ENCODE results near the gene STPG3. TPM values are rescaled to one million over a fixed set of nuclear protein-coding genes. Genes with fewer than 3 reads are reported as not detected.

The STPG3 gene
- total and polyA plus RNA-seq, 2 experiments from 2014 or later, result not detected

DNA sequence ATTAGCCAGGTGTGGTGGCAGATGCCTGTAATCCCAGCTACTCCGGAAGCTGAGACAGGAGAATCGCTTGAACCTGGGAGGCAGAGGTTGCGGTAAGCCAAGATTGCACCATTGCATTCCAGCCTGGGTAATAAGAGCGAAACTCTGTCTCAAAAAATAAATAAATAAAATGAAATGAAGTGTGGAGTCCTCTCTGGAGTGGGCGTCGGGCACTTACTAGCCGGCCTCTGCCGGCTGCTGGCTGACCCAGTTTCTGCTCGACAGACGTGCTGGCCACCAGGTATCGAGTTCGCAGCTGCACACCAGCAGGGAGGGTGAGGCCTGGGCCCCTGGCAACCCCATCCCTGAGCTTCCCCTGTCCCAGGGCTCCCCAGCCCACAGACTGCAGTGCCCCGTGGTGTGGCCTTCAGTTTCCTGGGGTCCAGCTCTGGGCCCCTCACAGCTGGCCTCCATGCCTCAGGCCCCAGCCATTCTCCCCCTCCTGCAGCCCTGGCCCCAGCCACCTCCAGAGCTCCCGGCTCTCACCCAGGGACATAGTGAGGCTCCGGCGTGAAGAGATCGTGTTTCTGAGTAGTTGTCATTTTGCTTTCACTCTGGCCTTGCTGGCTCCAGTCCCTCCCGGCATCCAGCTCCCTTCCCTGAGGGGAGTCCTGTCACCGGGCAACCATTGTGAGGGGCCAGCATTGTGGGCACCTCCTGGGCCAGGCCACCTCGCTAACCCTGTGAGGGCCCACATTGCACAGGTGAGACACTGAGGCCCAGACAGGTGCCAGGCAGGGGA is 3.8 kb upstream of the STPG3 start (continued):
- TF ChIP-seq, protein P1, sequence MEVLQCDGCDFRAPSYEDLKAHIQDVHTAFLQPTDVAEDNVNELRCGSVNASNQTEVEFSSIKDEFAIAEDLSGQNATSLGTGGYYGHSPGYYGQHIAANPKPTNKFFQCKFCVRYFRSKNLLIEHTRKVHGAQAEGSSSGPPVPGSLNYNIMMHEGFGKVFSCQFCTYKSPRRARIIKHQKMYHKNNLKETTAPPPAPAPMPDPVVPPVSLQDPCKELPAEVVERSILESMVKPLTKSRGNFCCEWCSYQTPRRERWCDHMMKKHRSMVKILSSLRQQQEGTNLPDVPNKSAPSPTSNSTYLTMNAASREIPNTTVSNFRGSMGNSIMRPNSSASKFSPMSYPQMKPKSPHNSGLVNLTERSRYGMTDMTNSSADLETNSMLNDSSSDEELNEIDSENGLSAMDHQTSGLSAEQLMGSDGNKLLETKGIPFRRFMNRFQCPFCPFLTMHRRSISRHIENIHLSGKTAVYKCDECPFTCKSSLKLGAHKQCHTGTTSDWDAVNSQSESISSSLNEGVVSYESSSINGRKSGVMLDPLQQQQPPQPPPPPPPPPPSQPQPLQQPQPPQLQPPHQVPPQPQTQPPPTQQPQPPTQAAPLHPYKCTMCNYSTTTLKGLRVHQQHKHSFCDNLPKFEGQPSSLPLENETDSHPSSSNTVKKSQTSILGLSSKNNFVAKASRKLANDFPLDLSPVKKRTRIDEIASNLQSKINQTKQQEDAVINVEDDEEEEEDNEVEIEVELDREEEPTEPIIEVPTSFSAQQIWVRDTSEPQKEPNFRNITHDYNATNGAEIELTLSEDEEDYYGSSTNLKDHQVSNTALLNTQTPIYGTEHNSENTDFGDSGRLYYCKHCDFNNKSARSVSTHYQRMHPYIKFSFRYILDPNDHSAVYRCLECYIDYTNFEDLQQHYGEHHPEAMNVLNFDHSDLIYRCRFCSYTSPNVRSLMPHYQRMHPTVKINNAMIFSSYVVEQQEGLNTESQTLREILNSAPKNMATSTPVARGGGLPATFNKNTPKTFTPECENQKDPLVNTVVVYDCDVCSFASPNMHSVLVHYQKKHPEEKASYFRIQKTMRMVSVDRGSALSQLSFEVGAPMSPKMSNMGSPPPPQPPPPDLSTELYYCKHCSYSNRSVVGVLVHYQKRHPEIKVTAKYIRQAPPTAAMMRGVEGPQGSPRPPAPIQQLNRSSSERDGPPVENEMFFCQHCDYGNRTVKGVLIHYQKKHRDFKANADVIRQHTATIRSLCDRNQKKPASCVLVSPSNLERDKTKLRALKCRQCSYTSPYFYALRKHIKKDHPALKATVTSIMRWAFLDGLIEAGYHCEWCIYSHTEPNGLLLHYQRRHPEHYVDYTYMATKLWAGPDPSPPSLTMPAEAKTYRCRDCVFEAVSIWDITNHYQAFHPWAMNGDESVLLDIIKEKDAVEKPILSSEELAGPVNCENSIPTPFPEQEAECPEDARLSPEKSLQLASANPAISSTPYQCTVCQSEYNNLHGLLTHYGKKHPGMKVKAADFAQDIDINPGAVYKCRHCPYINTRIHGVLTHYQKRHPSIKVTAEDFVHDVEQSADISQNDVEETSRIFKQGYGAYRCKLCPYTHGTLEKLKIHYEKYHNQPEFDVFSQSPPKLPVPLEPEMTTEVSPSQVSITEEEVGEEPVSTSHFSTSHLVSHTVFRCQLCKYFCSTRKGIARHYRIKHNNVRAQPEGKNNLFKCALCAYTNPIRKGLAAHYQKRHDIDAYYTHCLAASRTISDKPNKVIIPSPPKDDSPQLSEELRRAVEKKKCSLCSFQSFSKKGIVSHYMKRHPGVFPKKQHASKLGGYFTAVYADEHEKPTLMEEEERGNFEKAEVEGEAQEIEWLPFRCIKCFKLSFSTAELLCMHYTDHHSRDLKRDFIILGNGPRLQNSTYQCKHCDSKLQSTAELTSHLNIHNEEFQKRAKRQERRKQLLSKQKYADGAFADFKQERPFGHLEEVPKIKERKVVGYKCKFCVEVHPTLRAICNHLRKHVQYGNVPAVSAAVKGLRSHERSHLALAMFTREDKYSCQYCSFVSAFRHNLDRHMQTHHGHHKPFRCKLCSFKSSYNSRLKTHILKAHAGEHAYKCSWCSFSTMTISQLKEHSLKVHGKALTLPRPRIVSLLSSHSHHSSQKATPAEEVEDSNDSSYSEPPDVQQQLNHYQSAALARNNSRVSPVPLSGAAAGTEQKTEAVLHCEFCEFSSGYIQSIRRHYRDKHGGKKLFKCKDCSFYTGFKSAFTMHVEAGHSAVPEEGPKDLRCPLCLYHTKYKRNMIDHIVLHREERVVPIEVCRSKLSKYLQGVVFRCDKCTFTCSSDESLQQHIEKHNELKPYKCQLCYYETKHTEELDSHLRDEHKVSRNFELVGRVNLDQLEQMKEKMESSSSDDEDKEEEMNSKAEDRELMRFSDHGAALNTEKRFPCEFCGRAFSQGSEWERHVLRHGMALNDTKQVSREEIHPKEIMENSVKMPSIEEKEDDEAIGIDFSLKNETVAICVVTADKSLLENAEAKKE (CRISPR knock-in tag; IDR thresholded peaks at IDR 0.05), result no peak
- TF ChIP-seq EZH2 (IDR thresholded peaks at IDR 0.05; ENCODE audit: low read depth, unreplicated experiment), result no peak
- TF ChIP-seq STAT1 (IDR thresholded peaks at IDR 0.05; ENCODE audit: unreplicated experiment), result no peak

DNA sequence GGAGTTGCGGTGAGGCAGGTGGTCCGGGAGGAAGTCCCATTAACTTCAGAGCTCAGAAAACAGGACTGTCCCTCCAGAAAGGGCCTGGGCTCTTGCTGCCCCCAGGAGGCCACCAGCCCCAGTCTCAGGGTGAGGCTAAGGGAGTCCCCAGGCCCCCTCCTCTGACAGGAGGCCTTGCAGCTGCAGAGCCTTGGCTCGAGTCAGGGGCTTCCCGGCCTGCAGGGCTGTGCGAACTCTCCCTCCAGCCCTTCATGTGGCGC is 3.2 kb upstream of the STPG3 start:
- no peaks in the 10 kb centered on the region for H3K36me3 ChIP-seq (ENCODE audit: insufficient read depth)
- ATAC-seq (no peak), DNase-seq (ENCODE audit: low spot score) (no peak)
- H4K20me1 ChIP-seq (replicated peaks; ENCODE audit: insufficient read depth), result peaks cover 4% of the 10 kb centered on the region; the same call in 1 of the 2 replicates
- no peak for TF ChIP-seq EZH2 (IDR thresholded peaks at IDR 0.05; ENCODE audit: low read depth, unreplicated experiment)
- TF ChIP-seq CREB1 (CRISPR knock-in tag; IDR thresholded peaks at IDR 0.05; ENCODE audit: low read depth), result no peak
- TF ChIP-seq, protein P2, sequence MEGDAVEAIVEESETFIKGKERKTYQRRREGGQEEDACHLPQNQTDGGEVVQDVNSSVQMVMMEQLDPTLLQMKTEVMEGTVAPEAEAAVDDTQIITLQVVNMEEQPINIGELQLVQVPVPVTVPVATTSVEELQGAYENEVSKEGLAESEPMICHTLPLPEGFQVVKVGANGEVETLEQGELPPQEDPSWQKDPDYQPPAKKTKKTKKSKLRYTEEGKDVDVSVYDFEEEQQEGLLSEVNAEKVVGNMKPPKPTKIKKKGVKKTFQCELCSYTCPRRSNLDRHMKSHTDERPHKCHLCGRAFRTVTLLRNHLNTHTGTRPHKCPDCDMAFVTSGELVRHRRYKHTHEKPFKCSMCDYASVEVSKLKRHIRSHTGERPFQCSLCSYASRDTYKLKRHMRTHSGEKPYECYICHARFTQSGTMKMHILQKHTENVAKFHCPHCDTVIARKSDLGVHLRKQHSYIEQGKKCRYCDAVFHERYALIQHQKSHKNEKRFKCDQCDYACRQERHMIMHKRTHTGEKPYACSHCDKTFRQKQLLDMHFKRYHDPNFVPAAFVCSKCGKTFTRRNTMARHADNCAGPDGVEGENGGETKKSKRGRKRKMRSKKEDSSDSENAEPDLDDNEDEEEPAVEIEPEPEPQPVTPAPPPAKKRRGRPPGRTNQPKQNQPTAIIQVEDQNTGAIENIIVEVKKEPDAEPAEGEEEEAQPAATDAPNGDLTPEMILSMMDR (conservative IDR thresholded peaks at IDR 0.05; ENCODE audit: low read depth in 2 of 2), result no peak
- no peak for TF ChIP-seq STAT1 (IDR thresholded peaks at IDR 0.05; ENCODE audit: unreplicated experiment)
- no peak for TF ChIP-seq ZNF114 (CRISPR knock-in tag; IDR thresholded peaks at IDR 0.05)
- TF ChIP-seq NANOG (IDR thresholded peaks at IDR 0.05; ENCODE audit: borderline replicate concordance), result no peak
- no peak for TF ChIP-seq EZH2phosphoT487 (IDR thresholded peaks at IDR 0.05; ENCODE audit: unreplicated experiment)
- TF ChIP-seq POLR2AphosphoS5 (IDR thresholded peaks at IDR 0.05; ENCODE audit: low read depth), result no peak
- TF ChIP-seq, protein P3, sequence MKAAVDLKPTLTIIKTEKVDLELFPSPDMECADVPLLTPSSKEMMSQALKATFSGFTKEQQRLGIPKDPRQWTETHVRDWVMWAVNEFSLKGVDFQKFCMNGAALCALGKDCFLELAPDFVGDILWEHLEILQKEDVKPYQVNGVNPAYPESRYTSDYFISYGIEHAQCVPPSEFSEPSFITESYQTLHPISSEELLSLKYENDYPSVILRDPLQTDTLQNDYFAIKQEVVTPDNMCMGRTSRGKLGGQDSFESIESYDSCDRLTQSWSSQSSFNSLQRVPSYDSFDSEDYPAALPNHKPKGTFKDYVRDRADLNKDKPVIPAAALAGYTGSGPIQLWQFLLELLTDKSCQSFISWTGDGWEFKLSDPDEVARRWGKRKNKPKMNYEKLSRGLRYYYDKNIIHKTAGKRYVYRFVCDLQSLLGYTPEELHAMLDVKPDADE (IDR thresholded peaks at IDR 0.05), result no peak
- no peak overlapping the region for H3K4me2 ChIP-seq
- no peaks in the 10 kb centered on the region for H3K9me2 ChIP-seq (ENCODE audit: insufficient read depth)
- no peak overlapping the region for H3K4me3 Mint-ChIP-seq
- no peaks in the 10 kb centered on the region for H3K9me3 Mint-ChIP-seq
- H3K27me3 ChIP-seq (ENCODE audit: insufficient read depth), result no peaks in the 10 kb centered on the region
- peaks cover 21% of the 10 kb centered on the region for H3K27me3 Mint-ChIP-seq (ENCODE audit: insufficient read depth, low read depth, poor library complexity)
- peaks cover 14% of the 10 kb centered on the region for H3K36me3 Mint-ChIP-seq (ENCODE audit: low read depth)
- H3K4me3 ChIP-seq, result no peak overlapping the region
- peaks cover 15% of the 10 kb centered on the region; the same call in 1 of the 2 replicates for H3K4me1 ChIP-seq (ENCODE audit: insufficient read depth)
- peaks cover 24% of the 10 kb centered on the region for H3K4me1 Mint-ChIP-seq
- H3F3A ChIP-seq (replicated peaks; ENCODE audit: low read depth), result 0 out of 2 replicates have a peak, but pooled peaks cover 17% of the 10 kb centered on the region
- no peak overlapping the region for H3K27ac Mint-ChIP-seq
- H3K27ac ChIP-seq (ENCODE audit: low read depth), result no peak overlapping the region
- H3K79me2 ChIP-seq (replicated peaks; ENCODE audit: insufficient read depth), result peaks cover under 1% of the 10 kb centered on the region; the same call in 1 of the 2 replicates
- H2AFZ ChIP-seq, result no peak overlapping the region

All from GM23338 (cell line).